GM19025 (cell line): Measurements from ENCODE around the gene HUS1B.
"Not testable (repeated sequence)": the region's sequence is repeated elsewhere in the genome, so short reads cannot be mapped to it uniquely, and the experiment has no call there.

Source experiments
- ATAC-seq: cut with Tn5 transposase; IDR thresholded peaks from one replicate; pipeline ENCODE4 v1.9.1; 2021; ENCODE audit warnings: mild to moderate bottlenecking, low read depth, moderate library complexity; ENCODE audit not compliant: unreplicated experiment

The HUS1B gene

GRCh38 chr6:680251-680650 lies 23.4 kb upstream of the HUS1B start:
- no peak for ATAC-seq

- ATAC-seq, result no peak
These were observed 22.4 kb upstream of the HUS1B start for GRCh38 chr6:679282-679681.

GRCh38 chr6:678520-678919 lies 21.6 kb upstream of the HUS1B start:
- no peak for ATAC-seq

GRCh38 chr6:677919-678318 lies 21.0 kb upstream of the HUS1B start:
- ATAC-seq, result no peak

- no peak for ATAC-seq
These were observed 18.1 kb upstream of the HUS1B start for GRCh38 chr6:674956-675355.

- ATAC-seq, result no peak
These were observed 17.5 kb upstream of the HUS1B start for GRCh38 chr6:674406-674805.

GRCh38 chr6:667253-667927 lies 10.5 kb upstream of the HUS1B start:
- ATAC-seq, result no peak

- ATAC-seq, result no peak
These were observed 8.7 kb upstream of the HUS1B start for GRCh38 chr6:665403-666267.

GRCh38 chr6:663788-664187 lies 6.9 kb upstream of the HUS1B start:
- not testable (repeated sequence) for ATAC-seq

GRCh38 chr6:659716-660581 lies 3.0 kb upstream of the HUS1B start:
- ATAC-seq, result no peak

- ATAC-seq, result no peak
These were observed 1.3 kb upstream of the HUS1B start for GRCh38 chr6:658244-658643.

GRCh38 chr6:657743-658142 lies 843 bp upstream of the HUS1B start:
- ATAC-seq, result no peak

GRCh38 chr6:654136-654535 lies 2.8 kb downstream of the HUS1B start:
- ATAC-seq, result no peak

GRCh38 chr6:652865-653264 lies 4.0 kb downstream of the HUS1B start:
- ATAC-seq, result no peak

- no peak for ATAC-seq
These were observed 6.8 kb downstream of the HUS1B start for GRCh38 chr6:650098-650497.

GRCh38 chr6:642805-643204 lies 14.1 kb downstream of the HUS1B start:
- no peak for ATAC-seq

- ATAC-seq, result no peak
These were observed 15.5 kb downstream of the HUS1B start for GRCh38 chr6:641225-641985.

- no peak for ATAC-seq
These were observed 20.4 kb downstream of the HUS1B start for GRCh38 chr6:636488-636887.

- no peak for ATAC-seq
These were observed 21.7 kb downstream of the HUS1B start for GRCh38 chr6:635233-635632.

GRCh38 chr6:633611-634010 lies 23.3 kb downstream of the HUS1B start:
- no peak for ATAC-seq
